Activated T-helper 2 cell treated with anti-CD3 and anti-CD28 coated beads, Interferon-gamma antibody, Interleukin-2, Interleukin-4, amounts not matched to agents 10 μg/mL and 5 μg/mL and 100 μg/mL, durations not matched to agents 14 hours and 24 hours and 36 hours (primary cell): Measurements from ENCODE around the gene MYH7B. TPM values are rescaled to one million over a fixed set of nuclear protein-coding genes. Genes with fewer than 3 reads are reported as not detected.

Experiments used
- DNase-seq: peaks from one replicate; pipeline ENCODE4 v3.0.0; 2021; ENCODE audit warnings: low spot score
- H3K27ac Mint-ChIP-seq: one replicate; pipeline ENCODE4 v1.8.0; 2021; ENCODE audit warnings: mixed read lengths
- H3K27me3 Mint-ChIP-seq: one replicate; pipeline ENCODE4 v1.8.0; 2021; ENCODE audit warnings: low read depth, mixed read lengths
- H3K36me3 Mint-ChIP-seq: one replicate; pipeline ENCODE4 v1.8.0; 2021; ENCODE audit warnings: low read depth, mixed read lengths
- H3K4me1 Mint-ChIP-seq: one replicate; pipeline ENCODE4 v1.8.0; 2021; ENCODE audit warnings: low read depth, mixed read lengths
- H3K4me3 Mint-ChIP-seq: one replicate; pipeline ENCODE4 v1.8.0; 2021; ENCODE audit warnings: low read depth, mild to moderate bottlenecking, moderate library complexity, mixed read lengths
- H3K9me3 Mint-ChIP-seq: one replicate; pipeline ENCODE4 v1.8.0; 2021; ENCODE audit warnings: mixed read lengths
- intact Hi-C: fragments of 100-400 bp; cut with micrococcal nuclease; formaldehyde crosslinking; loops from one replicate; pipeline ENCODE4 v1.15.1; 2023
- total RNA-seq: library from RNA; stranded (reverse); gene quantifications from 2 replicates; pipeline ENCODE4 v1.2.3, GENCODE V29; 2022

MYH7B gene
- total RNA-seq, 1 donor from 2014 or later, result 0.34 TPM

DNA sequence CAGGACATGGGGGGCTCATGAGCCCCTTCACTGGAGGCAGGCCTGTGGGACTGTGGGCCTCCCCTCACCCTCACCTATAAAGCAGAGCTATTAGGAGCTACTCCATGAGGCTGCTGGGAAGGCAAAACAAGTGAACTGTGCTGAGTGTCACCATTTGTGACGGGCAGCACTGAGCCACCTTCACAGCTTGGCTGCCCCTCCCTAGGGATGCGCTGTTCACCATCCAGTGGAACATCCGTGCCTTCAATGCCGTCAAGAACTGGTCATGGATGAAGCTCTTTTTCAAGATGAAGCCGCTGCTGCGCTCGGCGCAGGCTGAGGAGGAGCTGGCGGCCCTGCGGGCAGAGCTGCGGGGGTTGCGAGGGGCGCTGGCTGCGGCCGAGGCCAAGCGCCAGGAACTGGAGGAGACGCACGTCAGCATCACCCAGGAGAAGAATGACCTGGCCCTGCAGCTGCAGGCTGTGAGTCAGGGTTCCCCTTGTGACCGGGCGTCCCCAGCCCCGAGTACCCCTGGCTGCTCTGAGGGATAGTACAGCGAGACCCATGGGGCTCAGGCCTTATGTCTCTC, 38.4 kb downstream of the MYH7B start:
- Mint-ChIP-seq H3K4me3 (no peak overlapping the region), H3K36me3 (peaks cover 19% of the 10 kb centered on the region), H3K27ac (no peak overlapping the region), H3K27me3 (no peaks in the 10 kb centered on the region), H3K9me3 (no peaks in the 10 kb centered on the region), H3K4me1 (no peaks in the 10 kb centered on the region)
- no peak for DNase-seq
- intact Hi-C loops, result no loop called here

DNA sequence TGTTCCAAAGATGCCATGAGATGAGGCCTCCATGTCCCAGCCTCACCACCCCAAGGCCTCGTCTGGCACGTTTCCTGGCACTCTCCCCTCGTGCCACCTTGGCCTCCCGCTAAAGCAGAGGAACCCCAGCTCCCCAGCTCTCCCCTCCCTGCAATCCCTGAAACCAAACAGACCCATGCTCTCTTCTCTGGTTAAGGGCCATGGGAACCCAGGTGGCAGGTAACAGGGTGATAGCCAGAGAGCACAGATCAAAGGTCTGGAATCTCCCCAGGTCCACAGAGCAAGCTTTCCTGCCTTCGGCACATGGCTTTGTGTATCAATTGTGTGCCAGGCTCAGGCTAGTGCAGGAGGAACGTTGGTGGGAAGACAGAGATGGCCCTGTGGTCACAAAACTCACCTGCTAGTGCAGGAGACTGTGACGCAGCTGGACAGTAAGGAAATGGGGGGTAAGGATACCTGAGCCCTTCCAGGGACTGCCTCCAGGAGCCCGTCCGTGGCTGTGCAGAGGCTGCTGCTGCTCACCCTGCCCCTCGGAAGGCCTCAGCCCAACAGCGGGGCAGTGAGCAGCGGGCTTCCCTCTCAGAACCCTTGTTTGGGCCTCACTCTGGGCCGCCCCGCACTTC, 39.0 kb downstream of the MYH7B start:
- H3K9me3 Mint-ChIP-seq, result no peaks in the 10 kb centered on the region
- intact Hi-C loops, result no loop called here
- H3K4me3 Mint-ChIP-seq, result no peak overlapping the region
- no peaks in the 10 kb centered on the region for H3K4me1 Mint-ChIP-seq
- DNase-seq, result no peak
- H3K27ac Mint-ChIP-seq, result no peak overlapping the region
- no peaks in the 10 kb centered on the region for H3K27me3 Mint-ChIP-seq
- H3K36me3 Mint-ChIP-seq, result peaks cover 23% of the 10 kb centered on the region

DNA sequence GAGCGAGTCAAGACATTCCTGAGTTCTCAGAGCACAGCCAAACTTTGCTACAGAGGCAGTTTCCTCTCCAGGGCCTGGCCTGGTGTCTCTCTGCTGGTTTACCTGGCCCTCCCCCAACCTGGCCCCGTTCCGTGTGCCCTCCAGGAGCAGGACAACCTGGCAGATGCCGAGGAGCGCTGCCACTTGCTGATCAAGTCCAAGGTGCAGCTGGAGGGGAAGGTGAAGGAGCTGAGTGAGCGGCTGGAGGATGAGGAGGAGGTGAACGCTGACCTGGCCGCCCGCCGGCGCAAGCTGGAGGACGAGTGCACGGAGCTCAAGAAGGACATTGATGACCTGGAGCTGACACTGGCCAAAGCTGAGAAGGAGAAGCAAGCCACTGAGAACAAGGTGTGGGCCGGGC, 39.5 kb downstream of the MYH7B start:
- Mint-ChIP-seq H3K36me3 (peaks cover 28% of the 10 kb centered on the region), H3K4me1 (no peaks in the 10 kb centered on the region), H3K27ac (no peak overlapping the region), H3K27me3 (no peaks in the 10 kb centered on the region), H3K9me3 (no peaks in the 10 kb centered on the region), H3K4me3 (no peak overlapping the region)
- no peak for DNase-seq
- intact Hi-C loops, result no loop called here

DNA sequence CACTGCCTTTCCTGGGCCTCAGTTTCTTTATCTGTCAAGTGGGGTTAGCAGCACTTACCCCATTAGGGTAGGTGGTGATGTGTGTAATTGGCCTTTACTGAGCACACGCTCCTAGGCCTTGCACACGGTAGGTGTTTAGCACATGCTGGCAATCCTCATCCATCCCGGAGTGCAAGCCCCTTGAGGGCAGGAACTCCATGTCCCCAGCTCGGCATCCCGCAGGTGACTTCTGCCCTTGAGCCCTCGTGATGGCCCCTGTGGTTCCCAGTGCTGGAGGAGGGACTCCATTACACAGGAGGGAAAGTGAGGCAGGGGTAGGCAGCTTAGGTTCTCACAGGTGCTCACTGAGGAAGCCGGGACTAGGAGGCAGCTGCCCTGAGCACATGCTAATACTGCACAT, 40.0 kb downstream of the MYH7B start:
- DNase-seq, result no peak
- Mint-ChIP-seq H3K27ac (no peak overlapping the region), H3K9me3 (no peaks in the 10 kb centered on the region), H3K36me3 (peaks cover 29% of the 10 kb centered on the region), H3K4me1 (no peaks in the 10 kb centered on the region), H3K4me3 (no peak overlapping the region), H3K27me3 (no peaks in the 10 kb centered on the region)
- intact Hi-C loops, result no loop called here

DNA sequence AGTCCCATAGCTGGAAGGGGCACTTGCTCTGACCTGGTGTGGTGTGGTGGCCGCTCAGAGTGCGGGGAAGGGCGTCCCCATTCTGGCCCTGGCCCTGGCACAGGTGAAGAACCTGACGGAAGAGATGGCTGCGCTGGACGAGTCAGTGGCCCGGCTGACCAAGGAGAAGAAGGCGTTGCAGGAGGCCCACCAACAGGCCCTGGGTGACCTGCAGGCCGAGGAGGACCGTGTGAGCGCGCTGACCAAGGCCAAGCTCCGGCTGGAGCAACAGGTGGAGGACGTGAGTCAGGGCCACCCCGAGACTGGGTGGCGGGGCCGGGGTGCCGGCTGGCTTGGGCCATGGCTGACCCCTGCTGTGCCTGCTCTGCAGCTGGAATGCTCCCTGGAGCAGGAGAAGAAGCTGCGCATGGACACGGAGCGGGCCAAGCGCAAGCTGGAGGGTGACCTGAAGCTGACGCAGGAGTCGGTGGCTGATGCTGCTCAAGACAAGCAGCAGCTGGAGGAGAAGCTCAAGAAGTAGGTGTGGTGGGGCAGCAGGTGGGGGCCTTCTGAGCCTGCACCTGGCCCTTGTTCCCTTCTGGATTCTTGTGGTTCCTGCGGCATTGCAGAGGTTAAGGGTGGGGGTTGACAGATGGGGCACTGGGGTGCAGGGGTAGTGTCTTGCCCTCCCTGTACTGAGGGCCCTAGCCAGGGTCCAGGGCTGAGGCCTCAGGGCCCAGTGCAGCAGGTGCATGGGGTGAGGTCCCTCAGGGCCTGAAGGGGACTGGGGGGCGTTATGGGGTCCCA, 40.8 kb downstream of the MYH7B start:
- no peak for DNase-seq
- no peak overlapping the region for H3K4me3 Mint-ChIP-seq
- intact Hi-C loops, result no loop called here
- H3K27me3 Mint-ChIP-seq, result no peaks in the 10 kb centered on the region
- H3K36me3 Mint-ChIP-seq, result peaks cover 34% of the 10 kb centered on the region
- H3K27ac Mint-ChIP-seq, result no peak overlapping the region
- H3K9me3 Mint-ChIP-seq, result no peaks in the 10 kb centered on the region
- H3K4me1 Mint-ChIP-seq, result no peaks in the 10 kb centered on the region

DNA sequence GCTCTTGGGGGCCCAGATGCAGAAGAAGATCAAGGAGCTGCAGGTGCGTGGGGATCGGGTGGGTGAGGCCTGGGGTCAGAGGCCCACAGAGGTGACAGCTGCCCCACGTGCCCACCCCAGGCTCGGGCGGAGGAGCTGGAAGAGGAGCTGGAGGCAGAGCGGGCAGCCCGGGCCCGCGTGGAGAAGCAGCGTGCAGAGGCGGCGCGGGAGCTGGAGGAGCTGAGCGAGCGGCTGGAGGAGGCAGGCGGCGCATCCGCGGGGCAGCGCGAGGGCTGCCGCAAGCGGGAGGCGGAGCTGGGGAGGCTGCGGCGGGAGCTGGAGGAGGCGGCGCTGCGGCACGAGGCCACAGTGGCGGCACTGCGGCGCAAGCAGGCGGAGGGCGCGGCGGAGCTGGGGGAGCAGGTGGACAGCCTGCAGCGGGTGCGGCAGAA, 41.5 kb downstream of the MYH7B start:
- no peak for DNase-seq
- Mint-ChIP-seq H3K4me3 (no peak overlapping the region), H3K27me3 (no peaks in the 10 kb centered on the region), H3K27ac (no peak overlapping the region), H3K36me3 (peaks cover 37% of the 10 kb centered on the region), H3K4me1 (no peaks in the 10 kb centered on the region), H3K9me3 (no peaks in the 10 kb centered on the region)
- intact Hi-C loops, result no loop called here

DNA sequence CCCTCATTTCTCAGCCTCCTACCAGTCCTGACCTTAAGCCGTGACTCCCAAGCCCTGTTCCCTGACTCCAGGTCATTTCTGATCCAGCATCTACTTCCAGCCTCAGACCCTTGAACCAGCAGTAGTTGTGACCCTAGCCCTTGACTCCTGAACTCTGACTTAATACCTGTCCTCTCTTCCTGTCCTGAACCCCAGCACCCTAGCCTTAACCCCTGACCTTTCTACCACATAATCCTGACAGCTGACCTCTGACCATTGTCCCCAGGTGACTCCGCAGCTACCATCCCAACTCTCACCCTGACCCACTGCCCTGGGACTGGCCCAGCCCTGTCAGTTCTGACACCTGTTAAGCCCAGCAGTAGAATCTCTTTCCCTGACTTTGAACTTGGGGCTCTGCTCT, 42.1 kb downstream of the MYH7B start:
- H3K4me3 Mint-ChIP-seq, result no peak overlapping the region
- peaks cover 37% of the 10 kb centered on the region for H3K36me3 Mint-ChIP-seq
- no peak overlapping the region for H3K27ac Mint-ChIP-seq
- H3K9me3 Mint-ChIP-seq, result no peaks in the 10 kb centered on the region
- no peak for DNase-seq
- H3K4me1 Mint-ChIP-seq, result no peaks in the 10 kb centered on the region
- H3K27me3 Mint-ChIP-seq, result no peaks in the 10 kb centered on the region
- intact Hi-C loops, result no loop called here

DNA sequence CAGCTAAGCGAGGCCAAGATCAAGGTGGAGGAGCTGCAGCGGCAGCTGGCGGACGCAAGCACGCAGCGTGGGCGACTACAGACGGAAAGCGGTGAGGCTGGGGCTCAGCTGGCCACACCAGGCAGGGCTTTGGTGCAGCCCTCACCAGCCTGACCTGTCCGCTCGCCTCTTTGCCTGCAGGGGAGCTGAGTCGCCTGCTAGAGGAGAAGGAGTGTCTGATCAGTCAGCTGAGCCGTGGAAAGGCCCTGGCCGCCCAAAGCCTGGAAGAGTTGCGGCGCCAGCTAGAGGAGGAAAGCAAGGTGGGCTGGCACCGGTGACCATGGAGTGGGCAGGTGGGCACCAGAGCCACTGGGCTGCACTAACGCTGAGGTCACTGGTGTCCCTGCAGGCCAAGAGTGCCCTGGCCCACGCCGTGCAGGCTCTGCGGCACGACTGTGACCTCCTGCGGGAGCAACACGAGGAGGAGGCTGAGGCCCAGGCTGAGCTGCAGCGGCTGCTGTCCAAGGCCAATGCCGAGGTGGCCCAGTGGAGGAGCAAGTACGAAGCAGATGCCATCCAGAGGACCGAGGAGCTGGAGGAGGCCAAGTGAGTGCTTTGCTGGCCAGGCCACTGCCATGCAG, 42.8 kb downstream of the MYH7B start:
- no peaks in the 10 kb centered on the region for H3K4me1 Mint-ChIP-seq
- no peaks in the 10 kb centered on the region for H3K9me3 Mint-ChIP-seq
- H3K4me3 Mint-ChIP-seq, result no peak overlapping the region
- H3K27me3 Mint-ChIP-seq, result no peaks in the 10 kb centered on the region
- intact Hi-C loops, result no loop called here
- H3K27ac Mint-ChIP-seq, result no peak overlapping the region
- no peak for DNase-seq
- H3K36me3 Mint-ChIP-seq, result peaks cover 37% of the 10 kb centered on the region

DNA sequence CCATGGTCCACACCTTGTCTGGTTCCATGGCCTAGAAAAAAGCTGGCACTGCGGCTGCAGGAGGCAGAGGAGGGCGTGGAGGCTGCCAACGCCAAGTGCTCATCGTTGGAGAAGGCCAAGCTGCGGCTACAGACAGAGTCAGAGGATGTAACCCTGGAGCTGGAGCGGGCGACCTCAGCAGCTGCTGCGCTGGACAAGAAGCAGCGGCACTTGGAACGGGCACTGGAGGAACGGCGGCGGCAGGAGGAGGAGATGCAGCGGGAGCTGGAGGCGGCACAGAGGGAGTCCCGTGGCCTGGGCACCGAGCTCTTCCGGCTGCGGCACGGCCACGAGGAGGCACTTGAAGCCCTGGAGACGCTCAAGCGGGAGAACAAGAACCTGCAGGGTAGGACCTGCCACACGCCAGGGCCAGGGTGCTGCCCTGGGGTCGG, 43.4 kb downstream of the MYH7B start:
- peaks cover 40% of the 10 kb centered on the region for H3K36me3 Mint-ChIP-seq
- intact Hi-C loops, result no loop called here
- no peak overlapping the region for H3K27ac Mint-ChIP-seq
- H3K9me3 Mint-ChIP-seq, result no peaks in the 10 kb centered on the region
- no peaks in the 10 kb centered on the region for H3K27me3 Mint-ChIP-seq
- DNase-seq, result no peak
- no peaks in the 10 kb centered on the region for H3K4me1 Mint-ChIP-seq
- H3K4me3 Mint-ChIP-seq, result no peak overlapping the region

DNA sequence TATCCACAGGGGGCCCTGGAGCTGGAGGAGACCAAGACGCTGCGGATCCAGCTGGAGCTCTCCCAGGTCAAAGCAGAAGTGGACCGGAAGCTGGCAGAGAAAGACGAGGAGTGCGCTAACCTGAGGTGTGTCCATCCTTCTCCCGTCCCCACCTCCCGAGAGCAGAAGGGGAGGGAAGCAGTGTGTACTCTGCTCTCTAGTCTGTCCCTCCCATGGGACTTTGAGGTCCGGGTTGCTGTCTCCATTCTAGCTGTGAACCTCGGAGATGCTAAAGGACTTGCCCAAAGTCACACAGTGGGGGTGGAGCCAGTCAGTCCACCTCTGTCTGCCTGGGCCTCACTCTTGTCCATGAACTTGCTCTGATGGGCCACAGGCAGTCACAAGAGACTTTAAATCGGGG, 44.1 kb downstream of the MYH7B start:
- Mint-ChIP-seq H3K27me3 (no peaks in the 10 kb centered on the region), H3K27ac (no peak overlapping the region), H3K9me3 (no peaks in the 10 kb centered on the region), H3K4me1 (no peaks in the 10 kb centered on the region), H3K4me3 (no peak overlapping the region), H3K36me3 (peaks cover 46% of the 10 kb centered on the region)
- no peak for DNase-seq
- intact Hi-C loops, result no loop called here

DNA sequence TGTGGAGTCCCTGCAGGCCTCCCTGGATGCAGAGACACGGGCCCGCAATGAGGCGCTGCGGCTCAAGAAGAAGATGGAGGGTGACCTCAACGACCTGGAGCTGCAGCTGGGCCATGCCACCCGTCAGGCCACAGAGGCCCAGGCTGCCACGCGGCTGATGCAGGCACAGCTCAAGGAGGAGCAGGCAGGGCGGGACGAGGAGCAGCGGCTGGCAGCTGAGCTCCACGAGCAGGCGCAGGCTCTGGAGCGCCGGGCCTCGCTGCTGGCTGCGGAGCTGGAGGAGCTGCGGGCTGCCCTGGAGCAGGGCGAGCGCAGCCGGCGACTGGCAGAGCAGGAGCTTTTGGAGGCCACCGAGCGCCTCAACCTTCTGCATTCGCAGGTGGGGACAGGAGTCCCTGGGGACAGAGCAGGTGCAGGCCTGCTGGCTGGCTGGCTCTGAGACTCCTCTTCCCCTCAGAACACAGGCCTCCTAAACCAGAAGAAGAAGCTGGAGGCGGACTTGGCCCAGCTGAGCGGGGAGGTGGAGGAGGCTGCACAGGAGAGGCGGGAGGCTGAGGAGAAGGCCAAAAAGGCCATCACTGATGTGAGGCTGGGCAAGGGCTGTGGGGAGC, 44.7 kb downstream of the MYH7B start:
- Mint-ChIP-seq H3K36me3 (peaks cover 51% of the 10 kb centered on the region), H3K9me3 (no peaks in the 10 kb centered on the region), H3K27ac (no peak overlapping the region), H3K4me3 (no peak overlapping the region), H3K27me3 (no peaks in the 10 kb centered on the region), H3K4me1 (no peaks in the 10 kb centered on the region)
- intact Hi-C loops, result no loop called here
- DNase-seq, result no peak

DNA sequence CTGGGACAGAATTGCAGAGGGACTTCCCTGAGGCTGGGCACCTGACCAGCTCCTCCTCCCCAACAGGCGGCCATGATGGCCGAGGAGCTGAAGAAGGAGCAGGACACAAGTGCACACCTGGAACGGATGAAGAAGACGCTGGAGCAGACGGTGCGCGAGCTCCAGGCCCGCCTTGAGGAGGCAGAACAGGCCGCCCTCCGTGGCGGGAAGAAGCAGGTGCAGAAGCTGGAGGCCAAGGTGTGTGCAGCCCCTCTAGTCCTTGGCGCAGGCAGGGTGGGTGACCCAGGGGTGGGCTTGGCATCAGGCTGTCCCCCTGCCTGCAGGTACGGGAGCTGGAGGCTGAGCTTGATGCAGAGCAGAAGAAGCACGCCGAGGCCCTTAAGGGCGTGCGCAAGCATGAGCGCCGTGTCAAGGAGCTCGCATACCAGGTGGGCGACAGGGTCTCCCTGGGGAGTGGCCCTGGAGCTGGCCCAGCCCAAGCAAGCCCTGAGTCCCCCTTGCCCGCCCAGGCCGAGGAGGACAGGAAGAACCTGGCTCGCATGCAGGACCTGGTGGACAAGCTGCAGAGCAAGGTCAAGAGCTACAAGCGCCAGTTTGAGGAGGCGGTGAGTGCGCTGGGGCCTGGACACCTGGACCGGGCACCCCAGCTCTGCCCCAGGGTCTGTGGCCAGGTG, 45.4 kb downstream of the MYH7B start:
- Mint-ChIP-seq H3K36me3 (peaks cover 55% of the 10 kb centered on the region), H3K27ac (no peak overlapping the region), H3K4me3 (no peak overlapping the region), H3K27me3 (no peaks in the 10 kb centered on the region), H3K9me3 (no peaks in the 10 kb centered on the region), H3K4me1 (no peaks in the 10 kb centered on the region)
- DNase-seq, result no peak
- intact Hi-C loops, result no loop called here
